ENCODE results near the gene PCGF5.

DNA sequence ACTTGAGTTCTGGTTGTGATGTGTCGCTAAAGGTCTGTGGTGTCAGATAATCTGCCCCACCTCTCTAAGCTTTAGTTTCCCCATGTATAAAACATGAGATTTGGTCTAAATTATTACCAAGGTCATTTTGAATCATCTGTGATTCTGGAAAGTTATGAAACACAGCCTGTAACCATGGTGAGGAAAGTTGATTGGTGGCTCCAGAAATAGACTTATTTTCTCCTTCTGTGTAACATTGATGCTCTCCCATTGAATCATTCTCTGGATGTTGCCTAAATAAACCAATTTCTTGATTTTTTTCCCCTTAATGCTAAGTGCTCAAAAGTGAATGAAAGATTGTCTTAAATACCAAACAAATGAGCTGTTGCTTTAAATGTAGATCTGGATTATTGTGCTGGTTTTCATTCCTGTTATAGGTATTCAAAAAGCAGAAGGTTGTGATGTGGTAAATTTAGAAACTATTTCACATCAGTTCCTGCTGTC, 30.0 kb upstream of the PCGF5 start:
- TF ChIP-seq, protein P1, sequence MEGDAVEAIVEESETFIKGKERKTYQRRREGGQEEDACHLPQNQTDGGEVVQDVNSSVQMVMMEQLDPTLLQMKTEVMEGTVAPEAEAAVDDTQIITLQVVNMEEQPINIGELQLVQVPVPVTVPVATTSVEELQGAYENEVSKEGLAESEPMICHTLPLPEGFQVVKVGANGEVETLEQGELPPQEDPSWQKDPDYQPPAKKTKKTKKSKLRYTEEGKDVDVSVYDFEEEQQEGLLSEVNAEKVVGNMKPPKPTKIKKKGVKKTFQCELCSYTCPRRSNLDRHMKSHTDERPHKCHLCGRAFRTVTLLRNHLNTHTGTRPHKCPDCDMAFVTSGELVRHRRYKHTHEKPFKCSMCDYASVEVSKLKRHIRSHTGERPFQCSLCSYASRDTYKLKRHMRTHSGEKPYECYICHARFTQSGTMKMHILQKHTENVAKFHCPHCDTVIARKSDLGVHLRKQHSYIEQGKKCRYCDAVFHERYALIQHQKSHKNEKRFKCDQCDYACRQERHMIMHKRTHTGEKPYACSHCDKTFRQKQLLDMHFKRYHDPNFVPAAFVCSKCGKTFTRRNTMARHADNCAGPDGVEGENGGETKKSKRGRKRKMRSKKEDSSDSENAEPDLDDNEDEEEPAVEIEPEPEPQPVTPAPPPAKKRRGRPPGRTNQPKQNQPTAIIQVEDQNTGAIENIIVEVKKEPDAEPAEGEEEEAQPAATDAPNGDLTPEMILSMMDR (IDR thresholded peaks at IDR 0.05 in 4 of 5, conservative IDR thresholded peaks at IDR 0.05 in 1 of 5): no peak
- TF ChIP-seq POLR2A (IDR thresholded peaks at IDR 0.05): no peak

Measured in gastrocnemius medialis (tissue), 4 donors.